ENCODE results near the gene NUP37.
A peak's percentile ranks its signal among the peaks of the same experiment; 100 is the strongest.
"Not testable (repeated sequence)": the region's sequence is repeated elsewhere in the genome, so short reads cannot be mapped to it uniquely, and the experiment has no call there.

The NUP37 gene

DNA sequence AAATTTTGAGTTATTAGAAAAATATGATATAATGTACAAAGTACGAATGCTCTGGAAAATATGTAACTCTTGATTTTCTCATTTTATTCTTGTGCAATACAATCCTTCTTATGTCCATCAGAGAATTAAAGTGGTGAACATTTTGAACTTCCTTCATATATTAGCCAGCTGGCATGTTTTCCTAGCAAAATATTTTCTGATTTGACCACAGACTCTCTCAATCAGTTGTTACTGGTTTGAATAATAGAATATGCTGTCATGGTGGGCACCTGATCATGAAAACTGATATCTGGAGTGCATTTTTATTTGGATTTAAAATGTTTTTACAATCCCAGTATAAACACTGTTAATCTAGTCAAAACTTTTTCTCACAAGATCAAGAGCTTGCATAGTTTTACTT lies 24.3 kb upstream of the NUP37 start:
- no peak for DNase-seq (ENCODE audit: low read depth in 1 of 2, low spot score in 1 of 2)
- no peak for TF ChIP-seq POLR2AphosphoS5 (IDR thresholded peaks at IDR 0.05; ENCODE audit: low read depth)
- TF ChIP-seq GABPA (IDR thresholded peaks at IDR 0.05; ENCODE audit: low read depth): no peak
- TF ChIP-seq, protein P1, sequence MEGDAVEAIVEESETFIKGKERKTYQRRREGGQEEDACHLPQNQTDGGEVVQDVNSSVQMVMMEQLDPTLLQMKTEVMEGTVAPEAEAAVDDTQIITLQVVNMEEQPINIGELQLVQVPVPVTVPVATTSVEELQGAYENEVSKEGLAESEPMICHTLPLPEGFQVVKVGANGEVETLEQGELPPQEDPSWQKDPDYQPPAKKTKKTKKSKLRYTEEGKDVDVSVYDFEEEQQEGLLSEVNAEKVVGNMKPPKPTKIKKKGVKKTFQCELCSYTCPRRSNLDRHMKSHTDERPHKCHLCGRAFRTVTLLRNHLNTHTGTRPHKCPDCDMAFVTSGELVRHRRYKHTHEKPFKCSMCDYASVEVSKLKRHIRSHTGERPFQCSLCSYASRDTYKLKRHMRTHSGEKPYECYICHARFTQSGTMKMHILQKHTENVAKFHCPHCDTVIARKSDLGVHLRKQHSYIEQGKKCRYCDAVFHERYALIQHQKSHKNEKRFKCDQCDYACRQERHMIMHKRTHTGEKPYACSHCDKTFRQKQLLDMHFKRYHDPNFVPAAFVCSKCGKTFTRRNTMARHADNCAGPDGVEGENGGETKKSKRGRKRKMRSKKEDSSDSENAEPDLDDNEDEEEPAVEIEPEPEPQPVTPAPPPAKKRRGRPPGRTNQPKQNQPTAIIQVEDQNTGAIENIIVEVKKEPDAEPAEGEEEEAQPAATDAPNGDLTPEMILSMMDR (IDR thresholded peaks at IDR 0.05; ENCODE audit: insufficient read depth, low read length): no peak
- TF ChIP-seq, protein P2, sequence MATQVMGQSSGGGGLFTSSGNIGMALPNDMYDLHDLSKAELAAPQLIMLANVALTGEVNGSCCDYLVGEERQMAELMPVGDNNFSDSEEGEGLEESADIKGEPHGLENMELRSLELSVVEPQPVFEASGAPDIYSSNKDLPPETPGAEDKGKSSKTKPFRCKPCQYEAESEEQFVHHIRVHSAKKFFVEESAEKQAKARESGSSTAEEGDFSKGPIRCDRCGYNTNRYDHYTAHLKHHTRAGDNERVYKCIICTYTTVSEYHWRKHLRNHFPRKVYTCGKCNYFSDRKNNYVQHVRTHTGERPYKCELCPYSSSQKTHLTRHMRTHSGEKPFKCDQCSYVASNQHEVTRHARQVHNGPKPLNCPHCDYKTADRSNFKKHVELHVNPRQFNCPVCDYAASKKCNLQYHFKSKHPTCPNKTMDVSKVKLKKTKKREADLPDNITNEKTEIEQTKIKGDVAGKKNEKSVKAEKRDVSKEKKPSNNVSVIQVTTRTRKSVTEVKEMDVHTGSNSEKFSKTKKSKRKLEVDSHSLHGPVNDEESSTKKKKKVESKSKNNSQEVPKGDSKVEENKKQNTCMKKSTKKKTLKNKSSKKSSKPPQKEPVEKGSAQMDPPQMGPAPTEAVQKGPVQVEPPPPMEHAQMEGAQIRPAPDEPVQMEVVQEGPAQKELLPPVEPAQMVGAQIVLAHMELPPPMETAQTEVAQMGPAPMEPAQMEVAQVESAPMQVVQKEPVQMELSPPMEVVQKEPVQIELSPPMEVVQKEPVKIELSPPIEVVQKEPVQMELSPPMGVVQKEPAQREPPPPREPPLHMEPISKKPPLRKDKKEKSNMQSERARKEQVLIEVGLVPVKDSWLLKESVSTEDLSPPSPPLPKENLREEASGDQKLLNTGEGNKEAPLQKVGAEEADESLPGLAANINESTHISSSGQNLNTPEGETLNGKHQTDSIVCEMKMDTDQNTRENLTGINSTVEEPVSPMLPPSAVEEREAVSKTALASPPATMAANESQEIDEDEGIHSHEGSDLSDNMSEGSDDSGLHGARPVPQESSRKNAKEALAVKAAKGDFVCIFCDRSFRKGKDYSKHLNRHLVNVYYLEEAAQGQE (IDR thresholded peaks at IDR 0.05; ENCODE audit: insufficient replicate concordance, low read depth): no peak
- no peak for TF ChIP-seq SPI1 (IDR thresholded peaks at IDR 0.05; ENCODE audit: borderline replicate concordance, low read depth)
- H3K27me3 ChIP-seq (ENCODE audit: insufficient read depth, poor library complexity, severe bottlenecking): no peaks in the 10 kb centered on the region
- no peak overlapping the region for H3K4me3 ChIP-seq (replicated peaks; ENCODE audit: insufficient read depth, low read length)
- H3K27ac ChIP-seq (replicated peaks): no peak overlapping the region

DNA sequence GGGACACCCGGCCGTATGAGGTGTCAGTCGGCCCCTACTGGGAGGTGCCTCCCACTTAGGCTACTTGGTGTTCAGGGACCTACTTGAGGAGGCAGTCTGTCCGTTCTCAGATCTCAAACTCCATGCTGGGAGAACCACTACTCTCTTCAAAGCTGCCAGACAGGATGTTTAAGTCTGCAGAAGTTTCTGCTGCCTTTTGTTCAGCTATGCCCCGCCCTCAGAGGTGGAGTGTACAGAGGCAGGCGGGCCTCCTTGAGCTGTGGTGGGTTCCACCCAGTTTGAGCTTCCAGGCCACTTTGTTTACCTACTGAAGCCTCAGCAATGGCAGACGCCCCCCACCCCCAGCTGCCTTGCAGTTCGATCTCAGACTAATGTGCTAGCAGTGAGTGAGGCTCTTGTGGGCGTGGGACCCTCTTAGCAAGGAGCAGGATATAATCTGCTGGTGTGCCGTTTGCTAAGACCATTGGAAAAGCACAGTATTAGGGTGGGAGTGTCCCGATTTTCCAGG lies 23.0 kb upstream of the NUP37 start:
- H3K27me3 ChIP-seq (ENCODE audit: insufficient read depth, poor library complexity, severe bottlenecking); H3K4me3 ChIP-seq (replicated peaks; ENCODE audit: insufficient read depth, low read length); H3K27ac ChIP-seq (replicated peaks); DNase-seq (ENCODE audit: low read depth in 1 of 2, low spot score in 1 of 2): not testable (repeated sequence)

DNA sequence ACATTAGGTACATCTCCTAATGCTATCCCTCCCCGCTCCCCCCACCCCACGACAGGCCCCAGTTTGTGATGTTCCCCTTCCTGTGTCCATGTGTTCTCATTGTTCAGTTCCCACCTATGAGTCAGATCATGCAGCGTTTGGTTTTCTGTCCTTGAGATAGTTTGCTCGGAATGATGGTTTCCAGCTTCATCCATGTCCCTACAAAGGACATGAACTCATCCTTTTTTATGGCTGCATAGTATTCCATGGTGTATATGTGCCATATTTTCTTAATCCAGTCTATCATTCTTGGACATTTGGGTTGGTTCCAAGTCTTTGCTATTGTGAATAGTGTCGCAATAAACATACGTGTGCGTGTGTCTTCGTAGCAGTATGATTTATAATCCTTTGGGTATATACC lies 17.7 kb upstream of the NUP37 start:
- H3K27ac ChIP-seq (replicated peaks); H3K4me3 ChIP-seq (replicated peaks; ENCODE audit: insufficient read depth, low read length); H3K27me3 ChIP-seq (ENCODE audit: insufficient read depth, poor library complexity, severe bottlenecking); DNase-seq (ENCODE audit: low read depth in 1 of 2, low spot score in 1 of 2): not testable (repeated sequence)

DNA sequence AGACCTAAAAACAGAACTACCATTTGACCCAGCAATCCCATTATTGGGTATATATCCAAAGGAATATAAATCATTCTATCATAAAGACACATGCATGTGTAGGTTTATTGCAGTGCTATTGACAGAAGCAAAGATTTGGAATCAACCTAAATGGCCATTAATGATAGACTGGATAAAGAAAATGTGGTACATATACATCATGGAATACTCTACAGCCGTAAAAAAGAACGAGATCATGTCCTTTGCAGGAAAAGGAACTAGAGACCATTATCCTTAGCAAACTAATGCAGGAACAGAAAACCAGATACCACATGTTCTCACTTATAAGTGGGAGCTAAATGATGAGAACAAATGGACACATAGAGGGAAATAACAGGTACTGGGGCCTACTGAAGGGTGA lies 11.5 kb upstream of the NUP37 start:
- not testable (repeated sequence) for DNase-seq (ENCODE audit: low read depth in 1 of 2, low spot score in 1 of 2); H3K27me3 ChIP-seq (ENCODE audit: insufficient read depth, poor library complexity, severe bottlenecking); H3K4me3 ChIP-seq (replicated peaks; ENCODE audit: insufficient read depth, low read length); H3K27ac ChIP-seq (replicated peaks)

DNA sequence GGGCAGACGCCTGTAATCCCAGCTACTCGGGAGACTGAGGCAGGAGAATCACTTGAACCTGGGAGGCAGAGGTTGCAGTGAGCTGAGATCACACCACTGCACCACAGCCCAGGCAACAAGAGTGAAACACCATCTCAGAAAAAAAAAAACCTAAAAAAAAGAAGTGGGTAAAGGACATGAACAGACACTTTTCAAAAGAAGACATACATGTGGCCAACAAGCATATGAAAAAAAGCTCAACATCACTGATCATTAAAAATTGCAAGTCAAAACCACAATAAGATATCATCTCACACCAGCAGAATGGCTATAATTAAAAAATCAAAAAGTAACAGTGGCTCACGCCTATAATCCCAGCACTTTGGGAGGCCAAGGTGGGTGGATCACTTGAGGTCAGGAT lies 10.8 kb upstream of the NUP37 start:
- not testable (repeated sequence) for H3K27ac ChIP-seq (replicated peaks); H3K27me3 ChIP-seq (ENCODE audit: insufficient read depth, poor library complexity, severe bottlenecking); DNase-seq (ENCODE audit: low read depth in 1 of 2, low spot score in 1 of 2); H3K4me3 ChIP-seq (replicated peaks; ENCODE audit: insufficient read depth, low read length)

DNA sequence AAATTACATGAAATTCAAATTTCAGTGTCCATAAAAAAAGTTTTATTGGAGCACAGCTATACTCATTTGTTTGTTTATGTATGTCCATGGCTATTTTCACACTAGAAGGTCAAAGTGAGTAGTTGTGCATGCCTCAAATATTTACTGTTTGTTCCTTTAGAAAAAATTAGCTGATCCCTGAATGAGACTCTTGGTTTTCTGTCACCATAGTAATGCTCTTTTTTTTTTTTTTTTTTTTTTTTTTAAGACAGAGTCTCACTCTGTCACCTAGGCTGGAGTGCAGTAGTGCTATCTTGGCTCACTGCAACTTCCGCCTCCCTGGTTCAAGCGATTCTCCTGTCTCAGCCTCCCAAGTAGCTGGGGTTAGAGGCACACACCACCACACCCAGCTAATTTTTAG lies 1.4 kb upstream of the NUP37 start:
- Histone ChIP-seq H3K4me3 (replicated peaks; ENCODE audit: insufficient read depth, low read length) (peak overlapping the region; percentile 75), H3K27ac (replicated peaks) (peak overlapping the region; percentile 87)
- not testable (repeated sequence) for H3K27me3 ChIP-seq (ENCODE audit: insufficient read depth, poor library complexity, severe bottlenecking)
- DNase-seq (ENCODE audit: low read depth in 1 of 2, low spot score in 1 of 2): peak in 1 of 2 experiments; percentile 38

DNA sequence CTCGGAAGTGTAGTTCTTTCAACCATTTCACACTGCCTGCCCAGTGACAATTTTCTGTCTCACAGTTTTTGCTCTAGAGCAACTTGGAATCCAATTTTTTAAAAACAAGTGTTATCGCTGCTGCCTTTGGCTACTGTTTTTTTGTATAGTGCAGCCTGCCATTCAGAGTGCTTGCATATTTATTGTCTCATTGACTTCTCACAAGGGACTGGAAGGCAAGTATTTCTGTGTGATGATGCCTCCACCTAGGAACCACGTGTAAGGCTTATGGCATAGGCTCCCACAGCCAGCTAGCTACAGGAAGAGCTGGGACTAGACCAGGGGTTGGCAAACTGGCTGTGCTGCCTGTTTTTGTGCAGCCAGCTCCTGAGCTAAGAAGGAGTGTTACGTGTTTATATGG lies 972 bp upstream of the NUP37 start:
- Histone ChIP-seq H3K27ac (replicated peaks) (peak overlapping the region; percentile 87), H3K4me3 (replicated peaks; ENCODE audit: insufficient read depth, low read length) (peak overlapping the region; percentile 75), H3K27me3 (ENCODE audit: insufficient read depth, poor library complexity, severe bottlenecking) (no peaks in the 10 kb centered on the region)
- peak in 1 of 2 experiments; percentile 61 for DNase-seq (ENCODE audit: low read depth in 1 of 2, low spot score in 1 of 2)
- TF ChIP-seq, protein P1 (IDR thresholded peaks at IDR 0.05; ENCODE audit: insufficient read depth, low read length): no peak
- peak; percentile 29; the same call in 1 of the 2 replicates for TF ChIP-seq POLR2AphosphoS5 (IDR thresholded peaks at IDR 0.05; ENCODE audit: low read depth)
